ENCODE results near the gene PLEKHA8.

DNA sequence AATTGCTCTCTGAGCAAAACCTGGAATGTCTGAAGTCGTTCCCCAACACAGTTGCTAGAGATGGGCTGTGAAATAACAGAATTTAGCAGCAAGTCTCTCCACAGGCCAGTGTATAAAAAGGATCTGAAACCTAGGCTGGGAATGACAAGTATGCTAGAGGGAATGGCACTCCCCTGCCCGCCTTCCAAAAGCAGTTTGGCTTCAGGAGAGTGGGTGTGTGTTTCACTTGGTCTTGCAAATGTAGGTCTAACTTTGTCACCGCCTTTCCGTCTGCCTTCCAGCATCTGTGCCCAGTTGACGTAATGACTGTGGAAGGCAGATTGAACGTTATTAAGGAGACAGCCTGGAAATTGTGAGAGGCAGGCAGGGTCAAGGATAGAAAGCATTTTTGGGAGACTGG is 88.6 kb downstream of the PLEKHA8 start:
- TF ChIP-seq POLR2A (IDR thresholded peaks at IDR 0.05), result no peak
- TF ChIP-seq, protein P1, sequence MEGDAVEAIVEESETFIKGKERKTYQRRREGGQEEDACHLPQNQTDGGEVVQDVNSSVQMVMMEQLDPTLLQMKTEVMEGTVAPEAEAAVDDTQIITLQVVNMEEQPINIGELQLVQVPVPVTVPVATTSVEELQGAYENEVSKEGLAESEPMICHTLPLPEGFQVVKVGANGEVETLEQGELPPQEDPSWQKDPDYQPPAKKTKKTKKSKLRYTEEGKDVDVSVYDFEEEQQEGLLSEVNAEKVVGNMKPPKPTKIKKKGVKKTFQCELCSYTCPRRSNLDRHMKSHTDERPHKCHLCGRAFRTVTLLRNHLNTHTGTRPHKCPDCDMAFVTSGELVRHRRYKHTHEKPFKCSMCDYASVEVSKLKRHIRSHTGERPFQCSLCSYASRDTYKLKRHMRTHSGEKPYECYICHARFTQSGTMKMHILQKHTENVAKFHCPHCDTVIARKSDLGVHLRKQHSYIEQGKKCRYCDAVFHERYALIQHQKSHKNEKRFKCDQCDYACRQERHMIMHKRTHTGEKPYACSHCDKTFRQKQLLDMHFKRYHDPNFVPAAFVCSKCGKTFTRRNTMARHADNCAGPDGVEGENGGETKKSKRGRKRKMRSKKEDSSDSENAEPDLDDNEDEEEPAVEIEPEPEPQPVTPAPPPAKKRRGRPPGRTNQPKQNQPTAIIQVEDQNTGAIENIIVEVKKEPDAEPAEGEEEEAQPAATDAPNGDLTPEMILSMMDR (IDR thresholded peaks at IDR 0.05), result no peak
